Stimulated activated CD4-positive, alpha-beta T cell treated with anti-CD3 and anti-CD28 coated beads, Interleukin-15, amount 100 ng/mL, for 24 hours (primary cell): ENCODE measurements around the gene UGT1A6.

Source experiments
- DNase-seq: peaks from one replicate; pipeline ENCODE4 v3.0.0-alpha.2; 2020

Gene UGT1A6

DNA sequence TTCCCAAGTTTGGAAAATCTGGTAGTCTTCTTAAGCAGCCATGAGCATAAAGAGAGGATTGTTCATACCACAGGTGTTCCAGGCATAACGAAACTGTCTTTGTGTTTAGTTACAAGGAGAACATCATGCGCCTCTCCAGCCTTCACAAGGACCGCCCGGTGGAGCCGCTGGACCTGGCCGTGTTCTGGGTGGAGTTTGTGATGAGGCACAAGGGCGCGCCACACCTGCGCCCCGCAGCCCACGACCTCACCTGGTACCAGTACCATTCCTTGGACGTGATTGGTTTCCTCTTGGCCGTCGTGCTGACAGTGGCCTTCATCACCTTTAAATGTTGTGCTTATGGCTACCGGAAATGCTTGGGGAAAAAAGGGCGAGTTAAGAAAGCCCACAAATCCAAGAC lies 79.5 kb downstream of the UGT1A6 start:
- DNase-seq: no peak

DNA sequence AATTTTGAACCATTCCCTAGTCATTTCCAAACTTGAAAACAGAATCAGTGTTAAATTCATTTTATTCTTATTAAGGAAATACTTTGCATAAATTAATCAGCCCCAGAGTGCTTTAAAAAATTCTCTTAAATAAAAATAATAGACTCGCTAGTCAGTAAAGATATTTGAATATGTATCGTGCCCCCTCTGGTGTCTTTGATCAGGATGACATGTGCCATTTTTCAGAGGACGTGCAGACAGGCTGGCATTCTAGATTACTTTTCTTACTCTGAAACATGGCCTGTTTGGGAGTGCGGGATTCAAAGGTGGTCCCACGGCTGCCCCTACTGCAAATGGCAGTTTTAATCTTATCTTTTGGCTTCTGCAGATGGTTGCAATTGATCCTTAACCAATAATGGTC lies 79.9 kb downstream of the UGT1A6 start:
- no peak for DNase-seq

DNA sequence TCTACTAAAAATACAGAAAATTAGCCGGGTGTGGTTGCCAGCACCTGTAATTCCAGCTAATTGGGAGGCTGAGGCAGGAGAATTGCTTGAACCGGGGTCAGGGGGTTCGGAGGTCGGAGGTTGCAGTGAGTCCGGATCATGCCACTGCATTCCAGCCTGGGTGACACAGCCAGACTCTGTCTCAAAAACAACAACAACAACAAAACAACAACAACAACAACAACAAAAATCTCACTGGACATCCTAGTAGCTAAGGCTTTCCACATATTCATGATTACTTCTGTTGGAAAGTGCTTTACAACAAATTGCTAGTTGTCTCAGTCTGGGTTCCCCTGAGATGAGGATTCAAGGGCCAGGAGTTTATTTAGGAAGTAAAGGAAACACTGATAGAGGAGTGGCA lies 81.2 kb downstream of the UGT1A6 start:
- DNase-seq: no peak

DNA sequence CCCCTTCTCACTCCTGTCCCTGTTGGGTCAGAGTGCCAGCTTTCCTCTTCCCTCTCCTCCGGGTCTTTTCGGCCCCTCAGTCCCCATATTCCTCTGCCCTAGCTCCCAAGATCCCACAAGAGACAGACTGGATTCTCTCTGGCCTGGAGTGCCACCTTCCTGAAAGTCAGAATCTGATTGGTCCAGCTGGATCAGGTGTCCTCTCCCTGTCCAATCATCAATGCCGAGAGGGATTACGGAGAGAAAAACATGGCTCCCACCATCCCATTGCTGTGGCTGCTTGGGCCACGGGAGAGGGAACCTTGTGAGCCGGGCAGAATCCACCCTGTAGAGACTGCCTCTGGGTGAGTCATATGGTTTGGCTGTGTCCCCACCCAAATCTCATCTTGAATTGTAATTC lies 82.7 kb downstream of the UGT1A6 start:
- no peak for DNase-seq

DNA sequence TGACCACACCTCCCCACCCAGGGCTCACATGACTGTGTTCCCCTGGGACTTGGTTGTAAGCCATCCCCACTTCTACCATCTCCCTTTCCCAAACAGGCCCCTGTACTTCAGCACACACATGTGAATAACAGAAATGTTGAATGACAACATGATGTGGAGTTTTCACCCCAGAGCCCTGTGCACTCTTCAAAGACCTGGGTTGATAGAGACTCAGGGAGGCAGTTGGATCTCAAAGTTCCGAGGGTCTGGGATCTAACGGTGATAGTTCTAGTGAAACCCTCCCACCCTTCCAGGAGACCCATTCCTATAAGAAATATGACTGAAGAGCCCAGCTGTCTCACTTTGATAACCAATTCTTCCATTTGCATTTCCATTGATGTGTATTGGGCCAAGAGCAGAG lies 85.3 kb downstream of the UGT1A6 start, which contains the start of gene MROH2A:
Gene MROH2A (plus strand): TSS at position 301 of the 400 bp plus-strand sequence. CDS start 1,029 bp downstream, outside the sequence.
- no peak for DNase-seq

DNA sequence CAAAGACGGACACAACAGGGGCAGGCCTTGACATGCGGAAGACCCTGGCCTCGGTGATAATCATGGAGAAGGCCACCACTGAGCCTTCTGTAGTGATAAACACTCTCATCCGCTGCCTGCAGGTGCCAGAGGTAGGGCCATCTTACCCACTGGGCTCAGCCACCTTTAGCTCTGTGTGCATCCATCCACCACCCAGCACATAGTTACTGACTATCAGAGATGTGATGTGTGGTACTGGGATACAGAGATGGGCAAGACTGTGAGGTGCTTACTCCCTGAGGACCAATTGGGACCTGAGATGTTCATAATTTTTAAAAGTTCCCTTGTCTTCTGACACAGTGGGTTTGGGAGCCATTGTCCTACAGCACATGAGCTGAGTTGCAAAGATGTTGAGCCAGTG lies 87.0 kb downstream of the UGT1A6 start:
- no peak for DNase-seq

DNA sequence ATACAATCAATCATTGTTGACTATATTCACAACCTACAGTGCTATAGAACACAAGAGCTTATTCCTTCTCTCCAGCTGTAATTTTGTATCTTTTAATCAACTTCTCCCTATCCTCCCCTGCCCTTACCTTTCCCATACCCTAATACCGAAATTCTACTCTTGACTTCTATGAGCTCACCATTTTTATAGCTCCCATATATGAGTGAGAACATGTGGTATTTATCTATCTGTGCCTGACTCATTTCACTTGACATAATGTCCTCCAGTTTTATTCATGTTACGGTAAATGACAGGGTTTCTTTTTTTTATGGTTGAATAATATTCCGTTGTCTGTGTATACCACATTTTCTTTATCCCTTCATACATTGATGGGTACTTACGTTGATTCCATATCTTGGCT lies 88.1 kb downstream of the UGT1A6 start:
- no peak for DNase-seq

DNA sequence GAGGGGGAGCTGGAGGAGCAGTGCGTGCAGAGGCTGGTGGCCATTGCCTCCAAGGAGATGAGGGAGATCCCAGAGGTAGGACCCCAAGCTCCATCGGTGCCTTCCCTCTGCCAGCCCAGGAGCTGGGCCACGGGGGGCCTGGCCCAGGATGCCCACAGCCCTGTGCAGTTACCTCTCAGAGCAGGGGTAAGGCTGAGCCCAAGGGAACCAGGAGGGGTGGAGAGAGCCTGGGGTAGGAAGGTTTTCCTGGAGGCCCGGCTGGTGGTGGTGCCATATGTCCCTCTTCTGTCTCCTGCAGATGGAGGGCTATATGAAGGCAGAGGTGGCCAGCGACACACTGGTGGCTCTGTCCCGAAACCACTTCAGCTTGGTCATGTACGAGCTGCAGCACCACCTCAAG lies 96.9 kb downstream of the UGT1A6 start:
- DNase-seq: no peak

DNA sequence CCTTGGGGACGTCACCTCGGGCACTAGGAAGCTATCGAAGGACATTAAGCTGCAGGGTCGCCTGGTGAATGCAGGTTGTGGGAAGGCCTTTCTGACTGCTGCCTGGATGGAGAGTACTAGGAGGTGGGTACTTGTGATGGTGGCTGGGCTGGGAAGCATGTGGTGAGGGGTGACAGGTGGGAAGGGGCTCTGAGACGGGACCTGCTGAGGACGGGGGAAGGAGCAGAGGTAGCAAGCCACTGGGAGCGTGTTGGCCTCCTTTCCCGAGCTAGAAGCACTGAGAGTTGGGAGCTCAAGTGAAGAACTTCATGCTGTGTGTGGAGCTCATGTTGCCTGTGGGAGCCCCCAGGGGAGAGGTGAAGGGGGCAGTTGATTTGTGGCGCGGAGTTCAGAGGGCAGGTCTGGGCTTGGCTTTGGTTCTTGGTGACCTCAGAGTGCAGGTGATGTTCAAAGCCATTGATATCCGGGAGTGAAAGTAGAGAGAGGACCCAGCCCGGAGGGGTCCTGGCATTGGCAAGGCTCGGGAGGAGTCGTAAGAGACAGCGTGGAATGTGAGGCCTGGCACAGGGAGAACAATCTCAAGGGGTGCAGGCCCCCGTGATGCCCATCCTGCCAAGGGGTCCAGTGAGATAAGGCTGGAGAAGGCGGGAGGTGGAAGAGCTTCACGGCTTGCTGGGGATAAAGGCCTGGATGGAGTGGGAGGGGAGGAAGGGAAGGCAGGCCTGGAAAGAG lies 98.6 kb downstream of the UGT1A6 start:
- no peak for DNase-seq

DNA sequence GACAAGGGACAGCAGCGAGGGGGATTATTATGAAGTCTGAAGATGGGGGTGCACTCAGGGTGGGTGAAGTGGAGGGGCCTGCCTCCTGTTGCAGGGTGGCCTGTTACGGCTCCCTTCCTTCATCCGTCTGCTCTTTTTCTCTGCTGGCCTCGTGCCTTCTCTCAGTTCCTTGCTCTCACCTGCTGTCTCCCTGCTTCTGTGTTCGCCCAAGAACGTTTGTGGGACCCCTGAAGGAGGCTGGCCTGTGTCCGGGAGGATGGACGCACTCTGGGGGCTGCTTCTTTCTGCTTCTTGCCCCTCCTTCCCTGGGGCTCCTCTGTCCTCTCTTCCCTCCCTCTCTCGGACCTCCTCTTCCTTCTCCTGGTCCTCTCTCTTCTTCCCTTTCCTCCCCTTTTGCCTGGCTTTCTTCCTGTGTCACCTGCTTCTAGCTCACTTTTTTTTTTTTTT lies 99.2 kb downstream of the UGT1A6 start:
- DNase-seq: no peak

DNA sequence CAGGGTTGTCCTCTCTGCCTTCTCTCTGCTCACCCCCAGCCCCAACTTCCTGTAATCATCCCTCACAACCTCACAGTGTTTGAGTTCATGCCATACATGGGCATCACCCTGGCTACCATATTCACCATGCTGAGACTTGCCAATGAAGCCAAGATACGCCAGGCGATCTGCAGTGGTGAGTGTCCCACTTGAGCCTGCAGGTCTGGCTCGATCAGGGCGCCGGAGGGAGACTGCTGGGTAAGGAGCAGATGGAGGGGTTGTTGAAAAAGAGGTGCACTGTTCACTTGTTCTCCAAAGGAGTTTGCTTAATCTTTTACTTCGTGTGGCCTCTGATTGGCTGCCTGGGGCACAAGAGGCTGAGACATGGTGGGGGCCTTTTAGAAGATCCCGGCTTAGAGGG lies 100.0 kb downstream of the UGT1A6 start:
- no peak for DNase-seq

DNA sequence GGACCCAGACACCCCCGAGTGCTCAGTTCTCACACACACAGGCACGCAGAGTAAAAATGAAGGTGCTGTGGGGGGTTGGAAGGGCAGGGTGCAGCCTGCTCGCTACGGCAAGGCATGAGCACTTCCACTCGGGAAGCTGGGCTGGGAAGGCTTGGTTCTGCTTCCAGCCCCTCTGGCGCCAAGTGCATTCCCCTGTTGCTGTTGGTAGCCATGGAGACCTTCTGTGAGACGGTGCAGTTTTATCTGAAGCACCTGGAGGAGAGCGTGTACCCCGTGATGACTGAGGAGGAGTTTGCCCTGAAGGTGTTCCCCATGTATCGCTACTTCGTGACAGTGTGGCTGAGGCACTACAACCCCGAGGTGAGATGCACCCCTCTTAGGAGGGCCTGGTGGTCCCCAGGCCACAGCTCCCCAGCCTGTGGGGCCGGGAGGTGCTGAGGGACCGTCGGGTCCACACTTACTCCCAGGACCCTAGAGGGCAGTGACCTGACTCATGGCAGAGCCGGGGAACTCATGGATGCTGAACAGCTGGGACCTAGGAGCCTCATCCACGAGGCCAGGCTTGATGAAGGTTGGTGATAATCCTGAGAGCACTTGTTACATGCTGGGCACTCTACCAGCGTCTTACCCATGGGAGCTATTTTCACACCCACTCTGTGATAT lies 100.9 kb downstream of the UGT1A6 start:
- no peak for DNase-seq

DNA sequence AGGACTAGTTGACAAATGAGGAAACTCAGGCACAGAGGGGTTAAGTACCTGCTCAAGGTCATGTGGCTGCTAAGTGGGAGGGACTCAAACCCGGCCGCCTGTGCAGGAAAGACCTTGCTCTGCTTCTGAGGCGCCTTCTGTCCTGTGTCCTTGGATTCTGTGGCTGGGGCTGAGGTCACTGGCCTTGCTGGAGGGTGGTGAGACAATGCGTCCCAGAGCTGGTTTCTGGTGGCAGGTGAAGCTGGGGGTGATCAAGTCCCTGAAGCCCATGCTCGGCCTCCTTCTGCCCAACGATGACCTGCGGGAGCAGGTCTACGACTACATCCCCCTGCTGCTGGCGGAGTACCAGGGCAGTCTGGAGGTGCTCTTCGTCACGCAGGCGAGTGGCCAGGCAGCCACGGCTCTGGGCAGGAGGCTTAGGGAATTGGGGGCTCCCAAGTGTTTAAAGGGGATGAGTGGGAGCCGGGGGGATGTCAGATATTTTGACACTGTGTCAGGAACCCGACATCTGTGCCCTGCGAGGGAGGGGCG lies 101.5 kb downstream of the UGT1A6 start:
- DNase-seq: no peak

DNA sequence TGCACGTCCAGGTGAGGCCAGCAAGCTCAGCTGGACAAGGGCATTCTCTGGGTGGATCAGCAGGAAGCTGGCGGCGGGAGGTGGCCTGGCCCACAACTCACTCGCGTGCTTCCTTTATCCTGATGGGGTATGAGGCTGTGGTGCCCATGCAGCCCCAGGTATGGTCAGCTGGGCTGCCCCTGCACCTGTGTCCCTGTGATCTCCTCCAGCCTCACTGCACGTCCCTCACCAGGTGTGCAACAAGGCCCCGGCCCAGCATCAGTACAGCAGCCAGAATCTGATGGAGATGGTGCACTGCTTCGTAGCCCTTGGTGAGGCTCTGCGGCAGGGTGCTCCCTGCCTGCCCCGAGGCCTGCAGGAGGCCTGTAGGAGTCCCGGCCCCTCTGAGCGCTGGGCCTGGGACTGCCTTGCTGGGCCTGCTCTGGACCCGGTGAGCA lies 103.1 kb downstream of the UGT1A6 start:
- DNase-seq: no peak

DNA sequence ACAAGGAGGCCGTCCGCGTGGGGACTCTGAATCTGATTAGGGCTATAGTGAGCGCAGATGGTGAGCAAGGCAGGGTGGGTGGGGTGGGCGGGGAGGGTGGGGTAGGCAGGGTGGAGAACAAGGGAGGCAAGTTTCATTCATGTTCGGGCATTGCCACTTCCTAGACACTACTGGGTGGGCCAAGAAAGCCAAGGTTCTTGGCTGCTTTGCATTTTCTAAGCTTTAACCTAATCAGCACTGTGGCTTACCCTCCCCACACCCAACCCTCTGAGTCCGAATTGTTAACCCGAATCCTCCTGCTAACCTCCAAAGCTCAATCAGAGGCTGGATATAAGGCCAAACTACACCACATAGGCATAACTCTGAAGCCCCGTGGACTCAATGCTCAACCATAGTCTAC lies 103.6 kb downstream of the UGT1A6 start:
- no peak for DNase-seq

DNA sequence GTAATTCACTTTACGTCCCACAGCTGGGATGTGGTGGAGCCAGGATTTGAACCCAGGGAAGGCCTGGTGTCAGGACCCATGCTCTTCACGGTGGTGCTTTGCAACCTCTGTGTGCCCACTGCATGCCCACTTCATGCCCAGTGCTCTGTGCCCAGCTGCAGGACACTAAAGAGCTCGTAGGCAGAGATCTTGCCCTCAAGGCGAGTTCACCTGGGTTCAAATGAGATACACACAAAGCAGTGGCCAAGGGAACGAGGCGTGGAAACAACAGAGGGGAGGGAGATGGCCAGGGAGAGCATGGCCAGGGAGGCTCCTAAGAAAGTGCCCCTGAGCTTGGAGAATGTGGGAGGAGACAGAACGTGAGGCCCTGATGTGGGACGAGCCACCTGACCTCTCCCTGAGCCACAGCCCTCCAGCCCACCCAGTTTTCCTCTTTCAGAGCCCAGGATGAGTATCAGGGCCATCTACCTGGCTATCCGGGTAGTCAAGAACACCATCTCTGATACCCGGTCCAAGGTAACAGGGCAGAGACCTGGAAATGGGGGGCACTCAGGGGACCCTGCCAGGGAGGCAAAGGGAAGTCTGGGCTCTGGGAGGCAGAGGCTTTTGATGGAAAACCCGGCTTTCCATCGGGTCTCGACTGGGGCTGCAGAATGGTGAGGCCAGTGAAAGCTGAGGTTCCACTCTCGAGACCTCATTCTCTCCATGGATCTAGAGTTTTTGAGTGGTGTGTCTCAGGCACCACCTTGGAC lies 105.8 kb downstream of the UGT1A6 start:
- DNase-seq: no peak

DNA sequence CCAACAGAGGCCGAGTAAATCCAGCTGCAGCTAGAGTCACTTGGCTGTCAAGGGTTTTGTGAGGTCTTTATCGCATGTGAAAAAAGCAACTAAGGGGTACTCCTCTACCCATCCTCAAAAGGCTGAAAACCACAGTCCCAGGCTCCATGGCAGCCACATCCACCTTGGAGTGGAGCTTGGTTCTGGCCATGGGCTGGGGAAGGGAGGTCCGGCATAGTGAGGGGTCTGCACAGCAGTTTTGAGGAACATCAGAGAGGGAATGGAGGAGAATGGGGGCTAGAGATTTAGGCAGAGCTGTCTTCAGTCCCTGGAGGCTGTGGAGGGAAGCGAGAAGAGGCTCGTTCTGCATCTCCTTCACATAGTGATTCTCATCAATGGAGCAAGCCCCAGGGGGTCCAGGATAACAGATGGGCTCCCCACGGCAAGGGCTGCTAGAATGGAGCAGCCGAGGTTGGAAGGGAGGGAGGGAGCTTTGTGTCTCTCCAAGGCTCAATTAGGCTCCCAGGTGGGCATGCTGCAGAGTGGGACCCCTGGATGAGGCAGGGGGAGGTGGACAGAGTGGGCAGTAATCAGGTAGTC lies 106.5 kb downstream of the UGT1A6 start:
- DNase-seq: no peak

DNA sequence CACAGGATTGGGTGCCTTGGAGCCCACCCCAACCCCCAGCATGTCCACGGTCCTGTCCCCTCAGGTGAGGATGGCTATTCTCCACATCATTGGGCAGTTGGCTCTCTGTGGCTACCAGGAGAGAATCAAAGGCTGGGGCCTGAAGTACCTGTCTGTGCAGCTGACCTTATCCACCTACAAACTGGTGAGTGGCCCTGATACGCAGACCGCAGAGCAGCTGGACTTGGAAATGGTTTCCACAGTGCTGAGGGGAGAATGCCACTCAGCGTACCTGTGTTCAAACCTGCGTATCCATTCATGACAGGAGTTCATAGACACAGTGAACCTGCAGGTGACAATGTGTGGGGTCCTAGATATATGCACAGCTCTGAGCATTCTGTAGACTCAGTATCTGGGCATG lies 107.0 kb downstream of the UGT1A6 start:
- DNase-seq: no peak

DNA sequence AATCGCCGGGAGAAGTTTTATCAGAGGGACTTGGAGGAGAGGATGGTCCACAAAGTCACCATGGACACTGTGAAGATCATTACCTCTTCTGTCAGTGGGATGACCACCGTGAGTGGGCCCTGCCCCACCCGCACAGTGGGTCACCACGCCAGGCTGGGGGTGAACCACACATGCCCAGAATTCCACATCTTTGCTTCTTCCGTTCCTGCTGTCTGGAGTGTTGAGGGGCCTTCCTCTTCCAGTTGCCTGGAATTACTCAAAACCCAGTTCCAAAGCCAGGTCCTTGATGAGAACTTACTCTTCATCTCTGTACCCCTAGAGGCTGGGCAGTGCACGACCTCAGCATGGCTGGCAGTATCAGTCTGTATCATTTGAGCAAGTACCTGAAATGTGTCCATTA lies 107.5 kb downstream of the UGT1A6 start:
- no peak for DNase-seq

DNA sequence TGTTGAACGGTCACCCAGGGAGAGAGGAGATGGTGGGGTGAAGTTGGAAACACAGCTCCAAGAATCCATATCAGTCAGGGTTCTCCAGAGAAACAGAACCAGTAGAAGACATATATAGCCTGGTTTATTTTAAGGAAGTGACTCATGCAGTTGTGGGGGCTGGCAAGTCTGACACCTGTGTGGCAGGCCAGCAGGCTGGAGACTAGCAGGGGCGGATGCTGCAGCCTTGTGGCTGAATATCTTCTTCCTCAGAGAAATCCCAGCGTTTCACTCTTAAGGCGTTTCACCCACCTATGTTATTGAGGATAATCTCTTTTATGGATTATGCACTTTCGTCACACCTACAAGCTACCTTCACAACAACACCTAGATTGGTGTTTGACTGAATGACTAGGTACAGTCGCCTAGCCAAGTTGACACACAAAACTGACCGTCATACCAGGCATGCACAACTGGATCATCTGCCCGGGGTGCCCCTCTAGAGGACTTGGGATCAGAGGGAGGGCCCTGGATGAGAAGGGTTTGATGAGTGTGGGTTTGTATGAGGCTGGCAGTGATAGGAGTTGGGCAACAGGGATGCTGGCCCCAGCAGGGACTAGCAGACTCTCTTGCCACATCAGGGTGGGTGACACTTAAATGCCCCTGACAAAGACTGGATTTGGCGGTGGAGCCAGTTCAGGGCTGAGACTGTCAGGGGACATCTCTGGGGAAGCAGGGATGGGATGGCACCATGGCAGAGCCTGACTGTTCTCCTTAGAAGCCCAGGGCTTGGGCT lies 108.9 kb downstream of the UGT1A6 start:
- peak; percentile 22 for DNase-seq

DNA sequence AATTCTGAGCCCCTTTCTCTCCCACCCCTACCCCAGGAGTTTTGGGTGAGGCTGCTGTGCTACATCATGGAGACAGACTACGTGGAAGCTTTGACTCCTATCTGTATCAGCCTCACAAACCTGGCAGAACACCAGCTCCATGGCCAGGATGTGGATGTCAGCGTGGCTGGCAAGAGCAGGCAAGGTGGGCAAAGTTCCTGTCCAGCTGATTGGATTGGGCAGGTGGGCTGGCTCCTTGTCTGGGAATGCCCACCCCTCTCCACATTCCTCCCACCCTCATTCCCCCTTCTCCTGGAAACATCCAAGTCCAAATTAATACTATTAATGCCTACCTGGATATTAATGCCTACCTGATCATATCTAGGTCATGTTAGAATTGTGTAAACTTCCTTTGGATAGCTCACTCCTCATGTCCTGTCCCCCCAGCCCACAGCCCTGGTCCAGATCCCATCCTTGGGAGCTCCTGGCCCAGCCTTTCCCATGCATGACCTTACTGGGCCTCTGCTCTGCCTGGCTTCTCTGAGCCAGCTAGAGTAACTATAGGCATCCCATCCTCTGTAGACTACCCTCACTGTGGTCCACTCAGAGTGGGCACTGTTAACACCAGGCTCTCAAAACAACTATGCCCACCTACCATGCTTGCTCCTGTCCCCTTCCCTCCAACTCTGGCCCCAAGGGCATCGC lies 109.6 kb downstream of the UGT1A6 start:
- DNase-seq: no peak
